DND-41 (cell line): ENCODE data around the gene SOX12.

Experiments
- ATAC-seq: fragments of 200-7000 bp; cut with Tn5 transposase; 3 replicates; pipeline ENCODE4 v1.9.1; 2021; ENCODE audit warnings: low read depth; ENCODE audit not compliant: insufficient read depth
- DNase-seq: peaks from one replicate; pipeline ENCODE4 v3.0.0-alpha.2; 2020
- H2AFZ ChIP-seq: 2 replicates; pipeline ENCODE4 v1.6.0; 2012; ENCODE audit warnings: low read depth, low read length
- H3K27ac ChIP-seq: 2 replicates; pipeline ENCODE4 v1.5.1; 2012; ENCODE audit warnings: low read length, inconsistent platforms
- H3K27me3 ChIP-seq: fragments of 200-600 bp; sonication (generic); 2 replicates; pipeline ENCODE4 v1.6.0; 2012; ENCODE audit warnings: low read length, mild to moderate bottlenecking, inconsistent platforms; ENCODE audit not compliant: insufficient read depth, poor library complexity
- H3K36me3 ChIP-seq: 2 replicates; pipeline ENCODE4 v1.5.1; 2012; ENCODE audit warnings: low read length, inconsistent platforms; ENCODE audit not compliant: insufficient read depth
- H3K4me1 ChIP-seq: 2 replicates; pipeline ENCODE4 v1.5.1; 2012; ENCODE audit warnings: mild to moderate bottlenecking, low read length; ENCODE audit not compliant: insufficient read depth
- H3K4me2 ChIP-seq: 2 replicates; pipeline ENCODE4 v1.6.0; 2012; ENCODE audit warnings: mild to moderate bottlenecking, moderate library complexity, low read length, inconsistent platforms; ENCODE audit not compliant: insufficient read depth
- H3K4me3 ChIP-seq, 2 experiments: fragments of 200-600 bp in 1 of 2; shearing (Covaris generic) in 1 of 2; 2 replicates each; pipeline ENCODE4 v1.5.1; 2012 to 2016; ENCODE audit warnings: inconsistent platforms in 2 of 2, low read length in 2 of 2, mild to moderate bottlenecking in 2 of 2, low read depth in 1 of 2, moderate library complexity in 1 of 2
- H3K79me2 ChIP-seq: 2 replicates; pipeline ENCODE4 v1.6.0; 2012; ENCODE audit warnings: low read length, inconsistent platforms; ENCODE audit not compliant: insufficient read depth
- H3K9ac ChIP-seq: 2 replicates; pipeline ENCODE4 v1.6.0; 2012; ENCODE audit warnings: low read depth, mild to moderate bottlenecking, inconsistent platforms, low read length, moderate library complexity
- H3K9me3 ChIP-seq: 2 replicates; pipeline ENCODE4 v1.5.1; 2012; ENCODE audit warnings: low read length, moderate library complexity, mild to moderate bottlenecking, inconsistent platforms; ENCODE audit not compliant: insufficient read depth, severe bottlenecking
- H4K20me1 ChIP-seq: 2 replicates; pipeline ENCODE4 v1.6.0; 2012; ENCODE audit warnings: low read length; ENCODE audit not compliant: insufficient read depth
- CTCF ChIP-seq: IDR thresholded peaks from 2 replicates; pipeline ENCODE4 v1.5.1; 2012; ENCODE audit warnings: borderline replicate concordance, low read length, moderate library complexity, mild to moderate bottlenecking; ENCODE audit not compliant: poor library complexity, severe bottlenecking; ENCODE audit errors: extremely low read depth
- EZH2 ChIP-seq: IDR thresholded peaks from 3 replicates; pipeline ENCODE4 v1.6.1; 2012; ENCODE audit warnings: borderline replicate concordance, low read depth, mild to moderate bottlenecking, moderate library complexity, low read length, inconsistent platforms; ENCODE audit not compliant: severe bottlenecking

Gene SOX12

GRCh38 chr20:373171-373890 lies 48.0 kb downstream of the SOX12 start:
- TF ChIP-seq CTCF (no peak), EZH2 (no peak)
- ATAC-seq (no peak), DNase-seq (no peak)
- Histone ChIP-seq H3K27ac (peak overlapping the region; percentile 1; the same call in 1 of the 2 replicates), H3K9ac (no peak overlapping the region), H4K20me1 (no peaks in the 10 kb centered on the region), H3K9me3 (no peaks in the 10 kb centered on the region), H3K4me1 (peaks cover 8% of the 10 kb centered on the region), H3K4me3 (no peak overlapping the region), H3K4me2 (no peak overlapping the region), H3K27me3 (no peaks in the 10 kb centered on the region), H3K36me3 (no peaks in the 10 kb centered on the region), H2AFZ (no peak overlapping the region), H3K79me2 (no peaks in the 10 kb centered on the region)

- Histone ChIP-seq H3K79me2 (peaks cover 8% of the 10 kb centered on the region), H3K36me3 (no peaks in the 10 kb centered on the region), H4K20me1 (no peaks in the 10 kb centered on the region), H3K9me3 (no peaks in the 10 kb centered on the region), H3K4me2 (no peak overlapping the region), H3K9ac (no peak overlapping the region), H3K4me1 (peaks cover 21% of the 10 kb centered on the region), H3K27ac (no peak overlapping the region), H3K27me3 (no peaks in the 10 kb centered on the region), H3K4me3 (no peak overlapping the region), H2AFZ (no peak overlapping the region)
- ATAC-seq (no peak), DNase-seq (no peak)
- TF ChIP-seq CTCF = no peak
- TF ChIP-seq EZH2 = no peak
These were observed 50.0 kb downstream of the SOX12 start for GRCh38 chr20:375265-375889.

- Histone ChIP-seq H3K36me3 (no peaks in the 10 kb centered on the region), H3K79me2 (peaks cover 8% of the 10 kb centered on the region), H2AFZ (no peak overlapping the region), H3K4me3 (no peak overlapping the region), H3K4me1 (peaks cover 21% of the 10 kb centered on the region), H3K27ac (no peak overlapping the region), H3K9me3 (no peaks in the 10 kb centered on the region), H3K4me2 (no peak overlapping the region), H4K20me1 (no peaks in the 10 kb centered on the region), H3K27me3 (no peaks in the 10 kb centered on the region), H3K9ac (no peak overlapping the region)
- DNase-seq (no peak), ATAC-seq (no peak)
- no peak for TF ChIP-seq EZH2
- TF ChIP-seq CTCF = no peak
These were observed 50.7 kb downstream of the SOX12 start for GRCh38 chr20:376089-376488.
